NCI-H1930 (cell line): ENCODE results near the gene MYO1D.

Experiments
- DNase-seq, 2 experiments: peaks; one replicate each; lab custom pipeline; 2025; lab: John Stamatoyannopoulos, UW

Gene MYO1D

DNA sequence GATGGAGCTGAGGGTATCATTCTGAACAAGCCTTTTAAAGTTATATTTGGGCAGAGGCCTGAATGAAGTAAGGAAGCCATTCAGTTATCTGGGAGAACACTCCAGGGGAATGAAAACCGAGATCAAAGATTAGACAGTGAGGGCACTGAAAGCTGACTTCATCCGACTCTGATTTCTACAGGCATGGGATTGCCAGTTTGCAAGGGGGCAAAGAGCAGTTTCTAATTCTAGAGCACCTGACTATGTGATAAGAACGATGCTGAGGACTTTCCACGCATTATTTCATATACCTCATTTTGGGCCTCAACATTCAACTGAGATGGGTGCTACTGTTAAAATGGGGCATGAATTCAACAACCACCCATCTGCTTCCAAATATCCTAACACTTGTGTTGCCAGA is 254.4 kb downstream of the MYO1D start:
- DNase-seq = no peak

DNA sequence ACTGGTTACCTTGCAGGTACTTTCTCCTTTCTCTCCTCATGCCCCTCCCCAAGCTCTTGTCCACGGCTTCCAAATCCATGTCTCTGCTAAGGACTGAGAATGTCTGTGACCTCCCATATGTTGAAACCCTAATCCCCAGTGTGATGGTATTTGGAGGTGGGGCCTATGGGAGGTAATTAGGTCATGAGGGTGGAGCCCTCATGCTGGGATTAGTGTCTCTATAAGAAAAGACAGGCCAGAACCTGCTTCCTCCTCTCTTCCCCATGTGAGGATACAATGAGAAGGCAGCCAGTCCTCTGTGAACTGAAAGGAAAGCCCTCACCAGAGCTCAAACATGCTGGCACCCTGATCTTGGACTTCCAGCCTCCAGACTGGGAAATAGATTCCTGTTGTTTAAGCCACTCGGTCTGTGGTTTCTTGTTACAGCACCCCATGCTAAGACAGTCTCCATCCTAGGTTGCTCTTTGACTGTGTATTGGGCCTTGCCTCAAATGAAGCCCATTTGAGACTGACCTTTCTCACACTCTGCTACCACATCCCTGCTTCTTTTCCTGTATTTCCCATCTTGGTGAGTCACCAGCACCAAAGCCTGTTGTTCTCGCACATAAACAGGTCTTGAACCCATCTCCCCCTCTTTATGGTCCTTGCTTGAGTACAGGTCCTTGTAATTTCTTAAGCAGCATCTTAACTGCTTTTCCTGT is 255.2 kb downstream of the MYO1D start:
- DNase-seq = no peak

DNA sequence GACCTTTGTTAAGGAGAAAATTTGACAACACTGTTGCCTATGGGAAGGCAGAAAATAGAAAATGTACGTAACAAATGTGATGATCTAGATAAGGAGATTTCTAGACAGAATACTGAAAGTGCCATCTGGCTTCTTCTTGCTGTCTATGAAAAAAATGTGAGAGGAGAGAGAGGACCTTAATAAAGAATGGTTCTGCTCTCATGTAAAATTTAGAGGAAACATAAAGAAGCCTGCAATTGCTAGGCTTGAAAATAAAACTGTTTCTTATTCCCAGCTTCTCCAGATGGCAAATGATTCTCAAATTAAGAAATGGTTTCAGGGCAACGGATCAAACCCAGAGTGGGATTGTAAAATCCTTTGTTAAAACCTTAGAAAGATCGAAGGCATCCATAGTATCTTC is 261.6 kb downstream of the MYO1D start:
- no peak for DNase-seq

DNA sequence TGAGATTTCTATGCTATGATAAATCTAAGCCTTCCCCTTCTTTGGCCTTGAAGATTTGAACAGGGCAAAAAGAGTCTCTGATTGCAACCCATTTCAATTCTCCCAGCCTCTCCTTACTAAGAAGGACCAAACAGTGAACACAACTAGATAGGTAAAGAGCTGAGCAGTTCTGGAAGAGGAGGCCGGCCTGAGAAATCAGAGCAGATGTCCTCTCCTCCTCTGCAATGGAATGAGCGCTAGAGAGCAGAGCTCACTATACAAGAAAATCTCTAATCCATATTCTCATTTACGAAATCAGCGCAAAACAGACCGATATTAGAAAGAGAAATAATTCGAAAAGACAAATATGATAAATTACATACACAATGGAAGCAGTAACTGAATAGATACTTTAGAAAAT is 266.0 kb downstream of the MYO1D start:
- no peak for DNase-seq

DNA sequence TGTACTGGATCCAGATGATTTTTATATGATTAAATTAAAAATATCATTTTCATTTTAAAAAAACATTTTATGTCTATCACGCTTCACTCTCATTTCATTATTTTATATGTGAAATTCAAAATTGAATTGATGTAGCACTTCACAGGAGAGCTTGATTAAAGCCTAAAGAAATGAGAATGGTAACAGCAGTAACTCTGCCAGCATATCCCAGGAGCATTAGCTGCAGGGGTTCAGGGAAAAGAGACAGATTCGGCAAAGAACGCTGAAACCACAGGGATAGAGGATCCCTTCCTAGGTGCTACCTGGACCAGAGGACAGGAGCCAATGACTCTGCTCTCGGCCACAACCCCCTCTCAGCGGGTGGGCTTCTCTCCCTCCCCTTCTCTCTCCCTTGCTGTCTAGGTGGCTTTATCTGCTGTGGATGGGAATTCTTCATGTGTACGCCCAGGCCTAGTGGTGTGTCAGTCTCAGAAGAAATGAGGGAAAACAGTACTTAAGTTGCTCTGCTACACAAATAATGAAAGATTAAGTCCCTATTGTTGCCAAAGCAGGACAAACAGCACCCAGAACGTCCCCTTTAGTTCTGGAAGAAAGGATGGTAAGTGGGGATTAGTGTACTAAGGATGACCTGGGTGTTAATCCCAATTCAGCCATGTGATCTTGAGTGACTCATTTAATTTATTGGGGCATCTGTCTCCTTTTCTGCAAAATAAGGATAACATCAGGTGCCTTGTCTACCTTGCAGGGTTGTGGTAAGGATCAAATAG is 266.9 kb downstream of the MYO1D start:
- DNase-seq = no peak

DNA sequence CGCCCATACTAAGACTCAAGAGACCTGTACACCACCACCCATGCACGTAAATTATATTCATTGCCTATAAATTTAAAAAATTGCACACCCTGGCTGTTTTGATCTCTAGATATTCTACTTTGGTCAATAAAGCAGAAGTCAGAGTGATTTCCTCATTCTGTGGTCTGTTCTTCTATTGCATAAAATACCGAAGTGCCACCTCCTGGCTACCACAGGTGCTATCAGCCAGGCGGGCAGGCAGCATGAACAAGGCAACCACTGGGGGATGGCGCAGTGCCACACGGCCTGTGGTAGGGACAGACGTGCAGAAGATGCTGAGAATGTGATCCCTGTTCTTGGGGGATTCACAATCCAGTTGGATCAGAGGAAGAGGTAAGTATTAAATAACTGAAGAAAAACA is 267.8 kb downstream of the MYO1D start:
- no peak for DNase-seq

DNA sequence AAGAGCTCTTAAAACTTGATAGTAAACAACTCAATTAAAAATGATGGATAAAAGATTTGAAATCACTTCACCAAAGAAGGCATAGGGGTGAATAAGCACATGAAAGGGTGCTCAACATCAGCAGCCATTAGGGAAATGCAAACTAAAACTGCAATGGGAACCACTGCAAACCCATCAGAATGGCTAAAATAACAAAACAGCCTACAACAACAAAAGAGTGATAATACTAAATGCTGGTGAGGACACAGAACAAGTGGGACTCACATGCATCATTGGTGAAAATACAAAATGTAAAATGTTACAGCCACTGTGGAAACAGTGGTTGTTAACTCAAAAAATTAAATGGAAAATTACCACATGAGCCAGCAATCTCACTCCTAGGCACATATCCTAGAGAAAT is 268.7 kb downstream of the MYO1D start:
- DNase-seq = no peak

DNA sequence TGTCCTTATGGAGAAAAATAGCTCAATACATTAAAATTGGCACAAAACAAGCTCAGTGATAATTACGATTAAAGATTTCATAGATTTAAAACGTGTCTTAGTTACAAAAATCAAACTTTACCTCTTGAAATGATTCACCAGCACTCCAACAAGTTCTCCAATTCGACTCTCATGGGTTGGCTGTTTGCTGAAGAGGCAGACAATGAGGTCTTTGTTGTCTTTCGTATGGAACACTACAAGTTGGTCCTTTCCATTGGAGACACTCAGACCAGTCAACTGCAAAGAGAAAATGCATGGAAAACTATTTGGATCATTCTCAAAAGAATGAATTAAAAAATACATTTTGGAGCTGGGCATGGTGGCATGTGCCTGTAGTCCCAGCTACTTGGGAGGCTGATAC is 272.0 kb downstream of the MYO1D start:
- DNase-seq = no peak

DNA sequence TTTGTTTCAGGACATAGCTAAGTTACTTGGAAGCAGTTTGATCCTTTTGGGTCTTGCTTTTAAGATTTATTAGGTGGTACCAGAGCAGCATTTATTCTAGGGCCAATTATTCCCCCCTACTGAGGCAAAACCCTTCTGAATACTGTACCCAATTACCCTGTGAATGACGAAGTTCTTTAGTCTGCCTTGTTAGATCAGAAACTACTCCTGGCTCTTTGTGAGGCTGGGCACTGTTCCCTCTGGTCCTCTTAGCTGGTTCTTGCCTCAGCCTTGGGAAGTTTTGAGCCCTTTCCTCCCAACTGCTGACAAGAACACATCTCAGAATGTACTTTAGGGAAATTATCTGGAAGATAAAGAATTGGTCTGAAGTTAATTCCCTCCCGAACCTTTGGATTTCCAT is 274.5 kb downstream of the MYO1D start:
- DNase-seq = no peak

DNA sequence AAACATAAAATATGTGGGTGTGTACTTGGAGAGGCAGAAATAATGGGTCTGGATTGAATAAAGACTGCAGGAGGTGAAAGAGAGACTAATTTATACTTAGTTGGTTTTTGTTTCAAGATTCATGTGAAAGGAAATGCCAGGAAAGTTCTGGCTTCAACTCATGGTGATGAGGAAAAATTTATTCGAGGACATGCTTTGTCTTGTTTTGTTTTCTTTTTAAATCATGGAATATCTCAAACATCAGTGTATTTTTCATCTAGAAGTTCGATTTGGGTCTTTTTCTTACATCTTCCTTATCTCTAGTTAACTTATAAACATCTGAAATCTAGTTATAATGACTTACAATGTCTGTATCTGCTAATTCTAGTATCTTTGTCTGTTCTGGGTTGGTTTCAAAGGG is 275.1 kb downstream of the MYO1D start:
- no peak for DNase-seq

DNA sequence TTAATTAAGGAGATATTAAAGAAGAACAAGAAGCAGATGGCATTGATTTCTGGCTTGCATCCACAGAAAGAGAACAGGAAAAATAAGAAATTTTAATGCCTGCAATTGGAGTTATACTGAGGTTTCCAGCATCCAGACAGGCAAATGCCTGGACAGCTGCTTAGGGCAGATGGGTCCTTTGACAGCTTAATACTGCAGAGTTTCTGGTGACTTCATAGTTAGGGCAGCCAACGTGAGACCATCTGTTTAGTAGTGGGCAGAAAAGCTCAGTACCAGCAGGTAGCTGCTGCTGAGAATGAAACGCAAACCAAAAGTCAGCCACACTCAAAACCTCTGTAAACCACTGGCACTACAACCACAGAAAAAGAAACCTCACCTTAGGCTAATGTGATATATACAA is 280.3 kb downstream of the MYO1D start:
- DNase-seq = no peak

DNA sequence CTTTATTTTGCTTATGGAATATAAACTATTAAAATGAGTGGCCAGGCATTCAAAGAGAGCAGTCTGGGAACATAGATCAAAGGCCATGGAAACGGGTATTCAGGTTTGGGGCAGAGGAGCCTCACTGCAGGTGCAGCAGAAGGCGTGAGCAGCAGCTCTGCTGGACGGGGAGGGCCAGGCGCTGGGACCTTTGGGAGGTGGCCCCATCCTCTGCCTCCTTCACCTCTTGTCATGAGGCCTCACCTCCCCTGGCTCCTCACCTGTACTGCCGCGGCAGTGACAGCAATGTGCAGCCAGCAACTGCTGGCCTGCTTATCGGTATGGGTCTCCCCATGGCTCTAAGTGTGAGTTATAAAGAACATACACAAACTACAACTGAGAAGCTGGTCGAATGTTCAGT is 280.7 kb downstream of the MYO1D start:
- DNase-seq = no peak

DNA sequence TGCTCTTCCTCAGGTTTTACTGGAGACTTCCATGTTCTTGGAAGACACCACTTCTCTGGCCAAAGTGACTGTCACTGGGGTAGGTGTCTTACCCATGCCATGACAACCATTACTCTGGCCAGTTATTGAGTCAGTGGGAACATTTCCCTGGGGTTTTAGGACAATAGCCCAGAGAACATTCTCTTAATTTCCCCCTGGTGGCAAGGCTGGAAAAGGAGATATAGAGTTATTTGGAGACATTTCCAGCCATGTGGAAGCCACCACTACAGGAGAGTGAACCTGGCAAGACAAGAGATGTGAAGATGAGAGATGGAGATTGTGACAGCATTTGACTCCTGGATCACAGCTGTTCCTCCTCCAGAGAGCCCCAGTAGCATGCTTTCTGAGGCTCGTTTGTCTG is 283.9 kb downstream of the MYO1D start:
- no peak for DNase-seq

DNA sequence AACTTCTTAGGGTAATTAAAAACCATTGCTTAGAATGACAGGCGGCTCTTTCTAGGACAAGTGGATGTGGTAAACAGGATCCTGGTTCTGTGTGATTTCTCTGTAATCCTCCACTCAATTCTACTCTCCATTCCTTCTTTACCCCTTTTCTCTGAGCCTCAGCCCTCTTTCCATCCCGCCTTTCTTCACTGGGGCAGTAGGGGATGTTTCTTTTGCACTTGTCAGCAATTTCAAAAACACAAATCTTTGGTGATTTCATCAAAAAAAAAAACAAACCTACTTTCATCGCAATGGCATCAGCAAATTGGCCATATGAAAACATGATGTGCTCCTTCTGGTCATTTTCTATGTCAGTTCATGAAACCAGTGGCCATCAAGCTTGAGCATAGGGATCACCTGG is 285.5 kb downstream of the MYO1D start:
- no peak for DNase-seq

DNA sequence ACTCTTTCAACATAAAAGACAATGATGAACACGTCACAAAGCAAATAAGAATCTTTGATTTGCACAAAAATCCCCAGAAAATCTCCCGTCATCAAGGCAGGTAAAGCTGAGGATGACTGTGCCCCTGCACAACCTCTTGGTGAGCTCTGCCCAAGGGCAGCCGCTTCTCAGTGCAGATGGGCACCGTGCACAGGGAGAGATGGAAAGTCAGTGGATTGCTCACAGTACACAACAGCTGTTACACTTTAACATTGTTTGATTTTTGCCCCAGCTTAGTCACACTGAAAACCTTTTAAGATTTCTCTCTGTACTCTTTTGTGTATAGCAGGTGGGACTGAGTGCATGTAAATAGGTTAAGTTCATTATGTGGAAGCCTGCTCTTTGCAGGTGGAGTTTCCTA is 285.9 kb downstream of the MYO1D start:
- no peak for DNase-seq

DNA sequence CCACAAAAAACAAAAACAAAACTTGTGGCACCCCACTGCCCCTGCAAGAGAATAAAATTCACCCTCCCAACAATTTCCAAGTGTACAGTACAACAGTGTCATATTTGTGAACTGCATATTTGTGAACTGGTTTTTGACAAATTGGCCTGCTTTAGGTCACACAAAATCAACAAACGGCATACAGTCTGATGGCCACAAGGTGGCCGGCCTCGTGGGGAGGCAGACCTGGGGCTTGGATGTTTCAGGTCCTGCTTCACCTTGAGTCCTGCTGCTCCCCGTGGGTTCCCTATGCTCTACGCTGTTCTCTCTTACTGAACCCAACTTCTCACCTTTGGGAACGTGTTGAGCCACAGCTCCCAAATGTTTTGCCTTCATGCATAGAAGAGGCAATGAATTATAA is 287.9 kb downstream of the MYO1D start:
- peak in 1 of 2 experiments; percentile 5 for DNase-seq

DNA sequence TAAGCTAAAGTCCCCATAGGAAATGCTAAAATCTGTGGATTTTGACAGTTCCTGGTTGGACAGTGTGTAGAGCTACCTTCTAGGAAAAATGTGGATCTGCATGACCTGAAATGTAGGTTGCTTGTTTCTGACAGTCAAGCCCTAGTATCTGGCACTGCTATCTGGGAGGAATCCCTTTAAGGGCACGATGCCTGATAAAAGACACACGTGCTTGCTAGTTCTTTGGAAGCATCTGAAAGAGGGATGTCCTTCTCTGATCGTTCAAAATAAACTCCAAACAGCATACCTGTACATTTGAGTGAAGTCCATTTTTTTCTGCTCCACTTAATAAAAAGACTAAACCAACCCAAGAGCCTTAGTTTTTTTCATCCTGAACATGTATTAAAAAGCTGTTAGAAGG is 288.8 kb downstream of the MYO1D start:
- no peak for DNase-seq

DNA sequence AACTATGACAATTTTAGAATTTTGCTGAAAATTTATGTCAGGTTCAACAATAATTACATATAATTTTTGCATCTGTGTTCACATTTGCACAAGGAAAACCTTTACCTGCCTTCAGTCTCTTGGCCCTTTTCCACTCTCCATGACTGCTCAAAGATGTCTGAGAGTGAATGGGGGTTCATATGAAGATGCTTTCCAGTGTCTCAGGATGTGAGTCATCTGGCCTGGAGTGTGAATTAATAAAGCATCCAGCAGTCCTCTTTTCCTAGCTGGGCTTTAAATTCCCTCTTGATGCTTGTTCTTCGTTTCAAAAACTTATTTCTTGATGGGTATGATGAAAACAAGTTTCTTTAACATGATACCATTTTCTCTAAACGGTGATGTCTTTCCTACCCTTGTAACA is 290.3 kb downstream of the MYO1D start:
- no peak for DNase-seq

DNA sequence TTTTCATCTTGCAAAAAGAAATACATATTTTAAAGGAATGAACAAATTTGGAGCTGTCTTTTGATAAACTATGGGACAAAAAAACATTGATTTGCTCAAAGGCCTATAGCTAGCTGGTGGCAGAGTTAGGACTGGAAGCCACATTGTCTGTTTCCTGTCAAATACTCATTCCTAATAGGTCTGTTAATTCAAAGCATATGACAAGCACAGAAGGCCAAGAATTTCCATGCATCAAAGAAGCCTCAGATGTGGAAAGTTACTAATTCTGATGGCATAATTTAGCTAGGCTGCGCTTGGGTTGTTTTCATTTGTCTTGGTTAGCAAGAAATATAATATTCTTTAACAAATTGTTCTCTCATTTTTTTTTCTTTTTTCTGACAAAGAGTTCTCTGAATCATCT is 292.1 kb downstream of the MYO1D start:
- DNase-seq = no peak

DNA sequence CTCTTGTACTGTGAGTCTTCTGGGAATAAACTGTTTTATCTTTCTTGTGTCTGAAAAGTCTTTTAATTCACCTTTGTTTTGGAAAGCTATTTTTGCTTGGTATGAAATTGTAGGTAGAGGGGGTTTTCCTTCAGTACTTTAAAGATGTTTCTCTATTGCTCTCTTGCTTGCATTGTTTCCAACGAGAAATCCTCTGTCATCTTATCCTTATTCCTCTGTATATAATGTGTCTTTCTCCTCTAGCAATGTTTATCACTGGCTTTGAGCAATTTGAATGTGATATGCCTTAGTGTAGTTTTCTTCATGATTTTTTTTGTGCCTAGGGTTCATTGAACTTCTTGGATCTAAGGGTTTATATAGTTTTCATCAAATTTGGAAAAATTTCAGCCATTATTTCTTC is 293.9 kb downstream of the MYO1D start:
- no peak for DNase-seq

DNA sequence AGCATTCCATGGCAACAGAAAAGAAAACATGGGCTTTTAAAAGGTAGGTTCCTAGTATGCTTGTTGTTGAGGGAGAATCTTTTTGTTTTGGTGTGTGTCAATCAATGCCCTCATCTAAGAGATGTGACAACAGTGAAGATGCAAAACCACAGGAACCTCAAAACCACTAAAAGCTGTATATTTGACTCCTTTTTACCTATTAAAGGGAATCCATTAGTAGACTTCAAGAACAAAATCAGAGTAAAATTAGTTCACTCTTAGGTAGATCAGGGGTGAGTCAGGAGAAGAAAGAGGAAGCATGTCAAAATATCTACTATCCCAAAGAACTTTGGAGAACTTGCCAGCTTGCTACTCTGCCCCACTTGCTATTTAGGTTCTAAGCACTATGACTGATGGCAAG is 301.1 kb downstream of the MYO1D start:
- DNase-seq = no peak

DNA sequence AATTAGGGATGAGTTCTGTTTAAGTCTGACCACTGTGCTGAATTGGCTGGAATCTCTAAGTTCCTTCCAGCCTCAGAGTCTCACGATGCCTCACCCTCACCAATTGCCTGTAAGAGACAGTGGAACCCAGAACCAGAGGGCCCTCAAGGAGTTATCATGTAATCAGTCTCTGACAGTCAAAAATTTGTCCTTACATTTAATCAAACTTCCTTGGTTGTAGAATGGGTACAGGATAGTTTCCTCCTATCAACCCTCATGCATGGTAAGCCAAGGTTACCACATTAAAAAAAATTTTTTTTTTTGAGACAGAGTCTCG is 306.9 kb downstream of the MYO1D start:
- no peak for DNase-seq

DNA sequence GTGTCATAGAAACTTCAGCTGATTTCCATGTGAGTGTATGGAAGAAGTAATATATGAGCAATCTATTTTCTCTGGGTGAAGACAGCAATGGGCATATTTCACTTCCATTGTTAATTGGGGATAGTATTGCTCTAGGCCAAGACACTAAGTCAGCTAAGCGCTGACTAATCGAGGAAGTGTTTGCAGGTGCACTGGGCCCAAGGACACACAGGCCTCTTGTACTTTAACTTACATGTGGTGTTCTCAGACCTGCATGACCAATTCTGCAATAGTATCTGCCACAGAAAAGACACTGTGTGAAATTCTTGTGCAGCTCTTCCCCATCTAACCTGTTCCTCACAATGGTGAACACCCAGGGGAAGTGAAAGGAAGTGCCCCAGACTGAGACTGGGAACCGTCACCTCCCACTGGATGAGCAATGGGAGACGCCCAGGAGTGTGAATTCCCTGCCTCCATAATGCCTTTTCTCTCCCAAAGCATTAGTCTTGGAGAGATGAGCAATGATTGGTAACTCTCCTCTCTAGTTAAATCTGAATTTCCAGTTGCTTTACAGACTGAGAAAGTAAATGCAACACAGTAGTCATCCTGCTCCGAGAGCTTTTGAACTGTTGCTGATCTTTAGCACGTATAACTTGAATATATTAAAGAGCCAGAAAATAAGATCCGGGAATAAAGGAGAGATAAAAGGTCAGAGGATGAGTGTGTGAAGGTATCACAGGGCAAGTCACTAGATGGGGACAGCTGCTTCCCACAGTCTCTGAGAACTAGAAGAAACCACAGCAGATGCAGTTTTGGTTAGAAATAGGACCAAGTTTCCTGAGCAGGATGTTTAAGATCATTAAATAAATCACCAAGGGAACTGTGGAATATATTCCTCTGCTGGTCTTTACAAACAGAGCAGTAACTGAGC is 307.5 kb downstream of the MYO1D start:
- DNase-seq = no peak
